ENCODE measurements around the gene SAP25. TPM values are rescaled to one million over a fixed set of nuclear protein-coding genes. Genes with fewer than 3 reads are reported as not detected.

SAP25 gene
- total RNA-seq, 4 donors from 2014 or later, result 0.96 to 52.4 (median 2.7) TPM; not detected in 1

GRCh38 chr7:100575206-100575631 lies 1.5 kb upstream of the SAP25 start:
- H3K36me3 ChIP-seq, result peaks cover 0 to 36% (median 9%) of the 10 kb centered on the region in 4 donors
- intact Hi-C loops (cut with DNase I; ENCODE audit: low total_unique reads) (no loop called here), in situ Hi-C loops (cut with MboI; ENCODE audit: low pct_ligation_motif_present in 1 of 4, low pct_unique_long_range_greater_than_20kb in 1 of 4, low sequenced_read_pairs in 3 of 4) (loop anchor here in 1 of 4 donors (25.0 kb wide), 1 partner anchor 112 kb away; the partner anchor contains the start of gene GIGYF1)
- 89% methylated on average over 14 of the region's 14 CpGs; no CpG with 5 or more reads in 1 of the 2 donors for WGBS, 2 donors (ENCODE audit: low coverage in 1 of 2)
- peaks cover 8% of the 10 kb centered on the region for H3K27me3 ChIP-seq
- no peaks in the 10 kb centered on the region for H3K9me3 ChIP-seq
- H3K4me1 ChIP-seq, result peaks cover 3 to 9% (median 6%) of the 10 kb centered on the region in 4 donors
- DNase-seq, result no peak
- no peak overlapping the region for H3K27ac ChIP-seq
- no peak overlapping the region for H3K4me3 ChIP-seq
- no peak for TF ChIP-seq CTCF (IDR thresholded peaks at IDR 0.05)
- no peak for TF ChIP-seq POLR2A (IDR thresholded peaks at IDR 0.05)
- TF ChIP-seq EP300 (IDR thresholded peaks at IDR 0.05; ENCODE audit: low read depth), result no peak
- TF ChIP-seq POLR2AphosphoS5 (IDR thresholded peaks at IDR 0.05), result no peak

GRCh38 chr7:100574362-100575205 lies 884 bp upstream of the SAP25 start:
- intact Hi-C loops (cut with DNase I; ENCODE audit: low total_unique reads) (no loop called here), in situ Hi-C loops (cut with MboI; ENCODE audit: low pct_ligation_motif_present in 1 of 4, low pct_unique_long_range_greater_than_20kb in 1 of 4, low sequenced_read_pairs in 3 of 4) (loop anchor here in 1 of 4 donors (25.0 kb wide), 1 partner anchor 113 kb away; the partner anchor contains the start of gene GIGYF1)
- 91 to 94% methylated on average over 7 to 44 of the region's 44 CpGs for WGBS, 2 donors (ENCODE audit: low coverage in 1 of 2)
- Histone ChIP-seq H3K4me1 (peaks cover 9 to 15% (median 13%) of the 10 kb centered on the region in 4 donors), H3K36me3 (peaks cover 0 to 36% (median 9%) of the 10 kb centered on the region in 4 donors), H3K27me3 (peaks cover 8% of the 10 kb centered on the region), H3K9me3 (no peaks in the 10 kb centered on the region), H3K4me3 (no peak overlapping the region), H3K27ac (no peak overlapping the region)
- no peak for TF ChIP-seq POLR2AphosphoS5 (IDR thresholded peaks at IDR 0.05)
- no peak for TF ChIP-seq CTCF (IDR thresholded peaks at IDR 0.05)
- TF ChIP-seq POLR2A (IDR thresholded peaks at IDR 0.05), result no peak
- TF ChIP-seq EP300 (IDR thresholded peaks at IDR 0.05; ENCODE audit: low read depth), result no peak
- no peak for DNase-seq

- intact Hi-C loops (cut with DNase I; ENCODE audit: low total_unique reads), result no loop called here
- Histone ChIP-seq H3K4me1 (peaks cover 12 to 30% (median 25%) of the 10 kb centered on the region in 4 donors), H3K9me3 (no peaks in the 10 kb centered on the region), H3K27ac (no peak overlapping the region), H3K36me3 (peaks cover 0 to 27% (median 7%) of the 10 kb centered on the region in 4 donors), H3K27me3 (peaks cover 8% of the 10 kb centered on the region), H3K4me3 (no peak overlapping the region)
- 95% methylated on average over 24 of the region's 30 CpGs; no CpG with 5 or more reads in 1 of the 2 donors for WGBS, 2 donors (ENCODE audit: low coverage in 1 of 2)
- in situ Hi-C loops (cut with MboI; ENCODE audit: low pct_ligation_motif_present in 1 of 4, low pct_unique_long_range_greater_than_20kb in 1 of 4, low sequenced_read_pairs in 3 of 4), result no loop called here
- TF ChIP-seq EP300 (IDR thresholded peaks at IDR 0.05; ENCODE audit: low read depth) (no peak), POLR2A (IDR thresholded peaks at IDR 0.05) (no peak), POLR2AphosphoS5 (IDR thresholded peaks at IDR 0.05) (no peak), CTCF (IDR thresholded peaks at IDR 0.05) (no peak)
- DNase-seq, result no peak
Observed at GRCh38 chr7:100572949-100573675, 588 bp downstream of the SAP25 start.

All from transverse colon (tissue), 4 donors.